Heart left ventricle (tissue), 13 donors: Measurements from ENCODE around the gene SGTA.

Source experiments
- POLR2A ChIP-seq, 2 donors: fragments of 450-650 bp; IDR thresholded peaks; one replicate each; pipeline ENCODE4 v1.6.1; 2017; ENCODE audit warnings: antibody characterized with exemption in 2 of 2, mild to moderate bottlenecking in 2 of 2, moderate library complexity in 2 of 2
- TF ChIP-seq, protein P1 (sequence below), 12 donors: fragments of 200-600 bp; sonication (generic) in 4 of 12; IDR thresholded peaks; one replicate each; pipeline versions ENCODE4 v1.5.0 to v1.8.0; 2018 to 2022; ENCODE audit warnings: antibody characterized with exemption in 12 of 12, mild to moderate bottlenecking in 5 of 12
- donor health status: ischemic (EF 13 %, LVEDD 7.1; RV severe dilation, severe dysfunction).
- donor health status: DM: no; HTN: yes; CAD: no.
- donor health status: DM: no; HTN: no; CAD: no.
- donor health status: ischemic (EF 25% LVEDD 6.9; RV normal size, moderate dysfunction).
- donor health status: ischemic (EF 25% LVEDD 5.7; RV mildly dilated, moderate dysfunction).
- donor health status: ischemic (EF 35%, LVEDD 5.7; RV mildly dilated, moderate dysfunction).
- donor health status: nonischemic (EF 11% LVEDD 7.7; RV severe dilation, severe dysfunction).
- donor health status: DM: yes; HTN: yes; CAD: no.
- donor health status: PGD.
- donor health status: ischemic (EF 29% LVEDD 5.4; RV normal size, mild dysfunction).
- donor health status: nonischemic (EF 23%, LVEDD 6.1; RV moderate dilation, normal function).

DNA sequence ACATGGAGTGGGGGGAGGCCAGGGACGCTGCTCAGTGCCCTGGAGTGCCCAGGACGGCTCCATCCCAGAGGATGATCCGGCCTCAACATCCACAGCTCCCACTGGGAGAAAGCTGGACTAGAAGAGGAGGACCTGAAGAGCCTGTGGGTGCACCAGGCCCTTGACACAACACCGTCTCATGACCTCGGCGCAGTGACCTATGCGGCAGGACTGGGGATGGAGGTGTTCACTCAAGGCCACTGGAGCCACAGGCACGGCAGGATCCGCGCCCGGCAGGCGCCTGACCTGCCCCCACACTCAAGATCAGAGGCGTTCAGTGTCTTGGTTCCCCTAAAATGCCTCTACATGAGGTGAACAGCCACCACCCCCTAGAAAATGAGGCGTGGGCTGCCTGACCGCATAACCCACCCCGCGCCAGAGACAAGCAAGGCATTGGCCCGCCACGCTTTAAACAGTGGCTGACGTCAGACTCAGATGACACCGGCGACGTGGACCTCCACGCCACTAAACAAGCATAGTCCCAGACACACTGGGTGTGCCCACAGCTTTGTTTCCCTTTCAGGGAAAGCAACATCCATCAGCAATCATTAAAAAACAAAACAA is 8.0 kb downstream of the SGTA start:
- no peak for TF ChIP-seq POLR2A (IDR thresholded peaks at IDR 0.05)
- TF ChIP-seq, protein P1, sequence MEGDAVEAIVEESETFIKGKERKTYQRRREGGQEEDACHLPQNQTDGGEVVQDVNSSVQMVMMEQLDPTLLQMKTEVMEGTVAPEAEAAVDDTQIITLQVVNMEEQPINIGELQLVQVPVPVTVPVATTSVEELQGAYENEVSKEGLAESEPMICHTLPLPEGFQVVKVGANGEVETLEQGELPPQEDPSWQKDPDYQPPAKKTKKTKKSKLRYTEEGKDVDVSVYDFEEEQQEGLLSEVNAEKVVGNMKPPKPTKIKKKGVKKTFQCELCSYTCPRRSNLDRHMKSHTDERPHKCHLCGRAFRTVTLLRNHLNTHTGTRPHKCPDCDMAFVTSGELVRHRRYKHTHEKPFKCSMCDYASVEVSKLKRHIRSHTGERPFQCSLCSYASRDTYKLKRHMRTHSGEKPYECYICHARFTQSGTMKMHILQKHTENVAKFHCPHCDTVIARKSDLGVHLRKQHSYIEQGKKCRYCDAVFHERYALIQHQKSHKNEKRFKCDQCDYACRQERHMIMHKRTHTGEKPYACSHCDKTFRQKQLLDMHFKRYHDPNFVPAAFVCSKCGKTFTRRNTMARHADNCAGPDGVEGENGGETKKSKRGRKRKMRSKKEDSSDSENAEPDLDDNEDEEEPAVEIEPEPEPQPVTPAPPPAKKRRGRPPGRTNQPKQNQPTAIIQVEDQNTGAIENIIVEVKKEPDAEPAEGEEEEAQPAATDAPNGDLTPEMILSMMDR (IDR thresholded peaks at IDR 0.05) = no peak
